D341Med (cell line): ENCODE measurements around the gene SERPINE1.
"Not testable (repeated sequence)": the region's sequence is repeated elsewhere in the genome, so short reads cannot be mapped to it uniquely, and the experiment has no call there.

ENCODE experiments used
- DNase-seq: peaks from one replicate; pipeline ENCODE4 v3.0.0; 2012; ENCODE audit warnings: low spot score

SERPINE1 gene

GRCh38 chr7:101126651-101127459 is at the start of gene SERPINE1:
Gene SERPINE1 (plus strand): TSS chr7:101127104. CDS start chr7:101128394, 1,290 bp downstream.
- DNase-seq = no peak

DNA sequence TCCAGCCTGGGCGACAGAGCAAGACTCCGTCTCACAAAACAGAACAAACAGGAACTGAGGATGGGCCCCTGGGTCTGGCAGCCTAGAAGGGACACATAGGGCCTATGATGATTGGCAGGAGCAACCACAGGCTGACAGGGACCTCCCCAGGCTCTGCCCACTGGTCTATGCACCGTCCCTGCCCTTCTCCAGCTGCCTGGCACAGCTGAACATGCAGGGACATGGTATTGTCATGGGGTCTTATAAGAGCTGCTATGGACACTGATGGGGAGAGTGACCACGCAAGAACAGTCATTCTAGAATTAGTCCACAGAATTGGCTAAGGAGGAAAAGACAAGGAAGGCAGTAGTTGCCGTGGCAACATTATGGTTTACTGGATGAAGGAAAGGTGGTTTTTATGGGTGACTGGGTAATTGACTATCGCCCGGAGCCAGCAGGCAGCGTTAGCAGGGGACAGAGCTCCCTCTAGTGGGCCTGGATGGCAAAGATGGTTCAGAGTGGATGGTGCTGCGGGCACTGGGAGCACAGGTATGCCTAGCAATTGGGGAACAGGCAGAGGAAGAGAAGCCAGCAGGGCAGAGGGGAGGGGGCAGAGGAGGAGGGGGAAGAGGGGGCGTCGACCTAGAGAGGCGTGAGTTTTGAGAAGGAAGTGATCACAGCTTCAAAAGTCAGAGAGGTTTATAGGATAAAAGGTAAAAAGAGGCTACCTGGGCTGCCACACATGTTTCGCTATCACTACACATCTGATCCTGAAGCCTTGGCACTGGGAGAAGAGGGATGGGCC is 49.4 kb upstream of the SERPINE1 start:
- DNase-seq = peak; percentile 88

DNA sequence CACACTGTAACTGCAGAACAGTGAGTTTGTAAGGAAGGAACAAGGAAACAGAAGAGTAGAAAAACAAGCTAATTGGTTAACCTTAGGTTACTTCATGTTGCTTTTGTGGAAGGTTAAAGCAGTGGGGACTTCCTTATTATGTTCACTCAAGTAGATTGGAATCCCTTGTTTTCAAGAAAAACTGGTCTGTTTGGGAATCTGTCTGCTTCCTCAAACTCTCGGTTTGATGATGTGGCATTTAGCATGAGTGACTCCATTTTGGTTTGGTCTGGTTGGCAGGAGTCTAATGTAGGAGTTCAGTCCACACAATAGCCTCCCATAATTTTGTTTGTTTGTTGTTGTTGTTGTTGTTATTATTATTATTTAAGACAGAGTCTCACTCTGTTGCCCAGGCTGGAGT is 45.5 kb upstream of the SERPINE1 start:
- no peak for DNase-seq

GRCh38 chr7:101084865-101085161 is 42.1 kb upstream of the SERPINE1 start:
- DNase-seq = no peak

- no peak for DNase-seq
These were observed 41.5 kb upstream of the SERPINE1 start, which contains the start of gene TRIM56 for GRCh38 chr7:101085162-101085964. Gene TRIM56 (plus strand): TSS chr7:101085481. CDS start chr7:101087313, 1,832 bp downstream.

DNA sequence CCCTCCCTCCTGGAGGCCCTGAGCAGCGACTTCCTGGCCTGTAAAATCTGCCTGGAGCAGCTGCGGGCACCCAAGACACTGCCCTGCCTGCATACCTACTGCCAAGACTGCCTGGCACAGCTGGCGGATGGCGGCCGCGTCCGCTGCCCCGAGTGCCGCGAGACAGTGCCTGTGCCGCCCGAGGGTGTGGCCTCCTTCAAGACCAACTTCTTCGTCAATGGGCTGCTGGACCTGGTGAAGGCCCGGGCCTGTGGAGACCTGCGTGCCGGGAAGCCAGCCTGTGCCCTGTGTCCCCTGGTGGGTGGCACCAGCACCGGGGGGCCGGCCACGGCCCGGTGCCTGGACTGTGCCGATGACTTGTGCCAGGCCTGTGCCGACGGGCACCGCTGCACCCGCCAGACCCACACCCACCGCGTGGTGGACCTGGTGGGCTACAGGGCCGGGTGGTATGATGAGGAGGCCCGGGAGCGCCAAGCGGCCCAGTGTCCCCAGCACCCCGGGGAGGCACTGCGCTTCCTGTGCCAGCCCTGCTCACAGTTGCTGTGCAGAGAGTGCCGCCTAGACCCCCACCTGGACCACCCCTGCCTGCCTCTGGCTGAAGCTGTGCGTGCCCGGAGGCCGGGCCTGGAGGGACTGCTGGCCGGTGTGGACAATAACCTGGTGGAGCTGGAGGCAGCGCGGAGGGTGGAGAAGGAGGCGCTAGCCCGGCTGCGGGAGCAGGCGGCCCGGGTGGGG is 39.4 kb upstream of the SERPINE1 start:
- DNase-seq = peak; percentile 39

- DNase-seq = peak; percentile 27
These were observed 38.9 kb upstream of the SERPINE1 start for GRCh38 chr7:101088069-101088425.

- no peak for DNase-seq
These were observed 37.9 kb upstream of the SERPINE1 start for GRCh38 chr7:101088858-101089529.

DNA sequence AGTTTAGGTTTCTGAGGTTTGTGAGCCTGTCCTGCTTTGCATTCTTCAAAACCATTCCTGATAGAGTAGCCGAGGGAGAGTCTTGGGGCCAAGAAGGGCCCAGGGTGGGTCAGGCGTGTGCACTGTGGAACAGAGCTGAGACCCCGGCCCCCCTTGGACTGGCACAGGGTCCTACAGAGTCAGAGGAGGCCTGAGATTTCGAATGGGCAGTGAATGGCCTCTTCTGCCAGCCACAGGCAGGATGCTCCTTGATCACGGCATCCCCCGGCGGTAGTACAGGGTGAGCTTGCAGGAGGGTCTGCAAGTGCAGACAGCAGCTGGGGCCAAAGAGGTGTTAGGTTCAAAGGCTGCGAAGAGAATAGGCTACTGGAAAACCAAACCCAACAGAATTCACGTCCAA is 37.0 kb upstream of the SERPINE1 start:
- DNase-seq = no peak

- not testable (repeated sequence) for DNase-seq
These were observed 34.5 kb upstream of the SERPINE1 start for GRCh38 chr7:101092266-101092905.

GRCh38 chr7:101093906-101094305 is 33.0 kb upstream of the SERPINE1 start:
- no peak for DNase-seq

GRCh38 chr7:101094376-101094775 is 32.5 kb upstream of the SERPINE1 start:
- DNase-seq = peak; percentile 36

- peak; percentile 51 for DNase-seq
These were observed 32.0 kb upstream of the SERPINE1 start for GRCh38 chr7:101094791-101095375.

DNA sequence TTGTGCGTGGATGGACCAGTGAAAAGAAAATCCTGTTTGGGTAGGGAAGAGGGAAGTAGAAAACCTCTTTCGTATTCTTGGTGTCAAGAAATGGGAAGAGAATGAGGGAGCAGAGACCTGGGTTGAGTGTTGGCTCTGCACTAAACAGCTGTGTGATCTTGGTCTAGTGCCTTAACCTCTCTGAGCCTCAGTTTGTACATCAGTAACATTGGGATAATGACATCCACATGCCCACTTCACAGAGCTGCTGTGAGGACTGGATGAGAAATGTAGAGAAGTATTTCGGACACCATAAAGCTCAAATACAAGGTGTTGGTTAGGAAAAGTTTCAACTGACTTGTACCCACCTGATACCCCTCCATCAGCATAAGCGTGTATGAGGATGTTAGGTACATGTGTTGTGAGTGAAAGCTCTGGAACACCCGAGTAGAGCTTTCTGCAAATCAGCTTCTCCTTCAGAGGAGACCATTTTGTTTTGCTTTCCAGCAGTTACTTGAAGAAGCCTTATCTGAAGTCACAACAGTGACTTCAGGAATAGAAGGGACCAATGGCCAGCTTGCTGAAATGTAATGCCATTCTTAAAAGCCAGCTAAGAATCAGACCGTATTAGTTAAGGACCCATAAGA is 30.5 kb upstream of the SERPINE1 start:
- no peak for DNase-seq

DNA sequence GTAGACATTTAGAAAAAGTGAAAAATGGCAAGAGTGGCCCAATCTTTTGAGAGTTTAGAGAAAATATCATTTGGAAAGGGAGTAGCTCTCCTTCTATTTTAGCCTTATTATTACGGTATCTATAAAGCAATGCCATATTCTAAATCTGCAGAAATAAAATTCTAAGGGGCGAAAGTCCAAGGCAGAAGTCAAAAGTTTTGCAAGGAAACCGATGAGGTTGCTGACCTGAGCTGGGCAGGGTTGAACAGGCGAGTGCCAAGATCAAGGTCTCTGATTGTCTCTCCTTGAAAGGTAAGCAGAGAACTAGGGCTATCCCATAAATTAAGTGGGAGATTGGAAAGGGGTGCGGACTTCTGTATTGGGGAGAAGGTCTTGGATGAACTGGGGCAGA is 30.0 kb upstream of the SERPINE1 start:
- DNase-seq = no peak

- DNase-seq = no peak
These were observed 29.3 kb upstream of the SERPINE1 start for GRCh38 chr7:101097561-101097960.

GRCh38 chr7:101099969-101100781 is 26.7 kb upstream of the SERPINE1 start:
- DNase-seq = peak; percentile 40

DNA sequence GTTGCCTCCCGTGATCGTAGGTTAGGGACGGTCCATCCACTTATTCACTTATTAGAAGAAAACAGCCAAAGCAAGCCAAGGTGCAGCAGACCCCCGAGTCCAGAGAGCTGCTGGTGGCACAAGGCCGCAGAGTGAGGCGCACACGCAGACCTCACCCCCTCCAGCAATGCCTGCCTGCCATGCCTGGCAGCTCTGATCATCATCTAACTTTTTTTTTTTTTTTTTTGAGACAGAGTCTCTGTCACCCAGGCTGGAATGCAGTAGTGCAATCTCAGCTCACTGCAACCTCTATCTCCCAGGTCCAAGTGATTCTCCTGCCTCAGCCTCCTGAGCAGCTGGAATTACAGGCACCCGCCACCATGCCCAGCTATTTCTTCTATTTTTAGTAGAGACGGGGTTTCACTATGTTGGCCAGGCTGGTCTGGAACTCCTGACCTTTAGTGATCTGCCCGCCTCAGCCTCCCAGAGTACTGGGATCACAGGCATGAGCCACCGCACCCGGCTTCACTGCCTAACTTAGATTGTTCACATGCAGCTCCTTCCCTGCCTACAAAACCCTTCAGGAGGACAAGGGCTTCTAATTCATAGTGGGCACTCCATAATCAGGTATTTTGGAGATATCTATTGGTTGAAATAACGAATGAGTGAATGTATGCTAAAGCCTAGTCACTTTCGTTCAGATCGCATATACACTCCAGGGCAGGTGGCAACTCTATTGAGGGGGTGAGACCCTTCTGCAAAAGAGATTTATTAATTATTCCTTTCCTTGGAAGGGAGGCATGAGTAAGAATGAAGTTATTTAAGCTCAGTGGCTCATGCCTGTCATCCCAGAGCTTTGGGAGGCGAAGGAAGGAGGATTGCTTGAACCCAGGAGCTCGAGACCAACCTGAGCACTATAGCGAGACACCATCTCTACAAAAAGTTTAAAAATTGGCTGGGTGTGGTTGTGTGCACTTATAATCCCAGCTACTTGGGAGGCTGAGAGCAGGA is 25.8 kb upstream of the SERPINE1 start:
- DNase-seq = no peak
